ENCODE results near the gene OR2V1.
"Not testable (repeated sequence)": the region's sequence is repeated elsewhere in the genome, so short reads cannot be mapped to it uniquely, and the experiment has no call there.

The OR2V1 gene

GRCh38 chr5:181127907-181128626 is 2.9 kb downstream of the OR2V1 start:
- DNase-seq: no peak

- DNase-seq: no peak
Observed at GRCh38 chr5:181127456-181127855, 3.5 kb downstream of the OR2V1 start.

GRCh38 chr5:181126841-181127240 is 4.1 kb downstream of the OR2V1 start:
- no peak for DNase-seq

- no peak for DNase-seq
Observed at GRCh38 chr5:181124526-181124925, 6.4 kb downstream of the OR2V1 start.

- no peak for DNase-seq
Observed at GRCh38 chr5:181121675-181122561, 9.1 kb downstream of the OR2V1 start.

- DNase-seq: no peak
Observed at GRCh38 chr5:181120761-181121160, 10.2 kb downstream of the OR2V1 start.

- no peak for DNase-seq
Observed at GRCh38 chr5:181120306-181120705, 10.7 kb downstream of the OR2V1 start.

- DNase-seq: no peak
Observed at GRCh38 chr5:181119105-181119504, 11.9 kb downstream of the OR2V1 start.

- DNase-seq: no peak
Observed at GRCh38 chr5:181118369-181118768, 12.6 kb downstream of the OR2V1 start.

- DNase-seq: no peak
Observed at GRCh38 chr5:181114844-181115778, 15.9 kb downstream of the OR2V1 start.

- DNase-seq: no peak
Observed at GRCh38 chr5:181114284-181114843, 16.6 kb downstream of the OR2V1 start.

- not testable (repeated sequence) for DNase-seq
Observed at GRCh38 chr5:181113572-181113971, 17.4 kb downstream of the OR2V1 start.

GRCh38 chr5:181112476-181112875 is 18.5 kb downstream of the OR2V1 start:
- DNase-seq: no peak

- no peak for DNase-seq
Observed at GRCh38 chr5:181111010-181111409, 20.0 kb downstream of the OR2V1 start.

GRCh38 chr5:181109489-181110013 is 21.4 kb downstream of the OR2V1 start:
- DNase-seq: no peak

- DNase-seq: no peak
Observed at GRCh38 chr5:181108578-181109165, 22.3 kb downstream of the OR2V1 start.

GRCh38 chr5:181107699-181108098 is 23.3 kb downstream of the OR2V1 start:
- DNase-seq: no peak

- no peak for DNase-seq
Observed at GRCh38 chr5:181105391-181106025, 25.5 kb downstream of the OR2V1 start.

GRCh38 chr5:181104606-181105390 is 26.2 kb downstream of the OR2V1 start:
- DNase-seq: not testable (repeated sequence)

GRCh38 chr5:181104259-181104568 is 26.8 kb downstream of the OR2V1 start:
- DNase-seq: not testable (repeated sequence)
